HG03575 (cell line): ENCODE results near the gene PEX11A.

Experiments used
- ATAC-seq: cut with Tn5 transposase; IDR thresholded peaks from one replicate; pipeline ENCODE4 v1.9.1; 2021; ENCODE audit not compliant: unreplicated experiment, insufficient number of reproducible peaks, low FRiP score; ENCODE audit errors: extremely low read depth

PEX11A gene

DNA sequence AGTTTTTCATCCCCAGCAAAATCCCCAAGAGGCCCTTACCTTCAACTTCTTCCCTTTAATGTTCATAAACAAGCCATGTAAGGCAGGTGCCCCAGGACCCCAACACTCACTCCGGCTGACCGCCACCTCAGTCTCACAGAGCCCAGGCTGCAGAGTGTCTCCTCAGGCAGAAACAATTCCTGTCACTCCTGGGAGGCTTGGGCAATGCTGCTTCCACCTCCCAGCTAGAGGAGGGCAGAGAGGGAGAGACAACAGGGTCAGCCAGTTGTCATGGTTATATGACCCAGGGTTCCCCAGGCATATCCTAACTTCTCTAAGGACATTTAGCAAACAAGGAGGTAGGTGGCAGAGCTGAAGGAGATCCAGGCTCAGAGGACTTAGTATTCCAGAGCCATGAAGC, 11.3 kb downstream of the PEX11A start, which contains the start of gene PLIN1:
TSS of gene PLIN1 (minus strand) at position 156 of the 400 bp plus-strand sequence. CDS start 1,878 bp downstream, outside the sequence.
- ATAC-seq, result no peak

DNA sequence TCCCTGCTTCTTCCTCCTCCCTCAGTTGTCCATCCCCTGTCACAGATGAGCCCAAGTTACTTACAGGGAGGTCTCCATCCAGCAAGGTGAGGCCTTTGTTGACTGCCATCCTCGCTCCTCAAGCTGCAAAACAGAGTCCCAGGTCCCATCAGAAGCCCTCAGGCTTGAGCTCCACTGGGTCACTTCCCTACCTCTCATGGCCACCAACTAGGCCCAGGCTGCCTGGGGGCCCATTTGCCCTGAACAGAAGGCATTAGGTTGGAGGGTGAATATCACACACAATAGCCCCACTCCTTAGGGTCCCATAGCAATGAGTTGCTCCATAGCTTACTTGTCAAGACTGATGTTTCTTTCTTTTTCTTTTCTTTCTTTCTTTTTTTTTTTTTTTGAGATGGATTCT, 13.2 kb downstream of the PEX11A start:
- no peak for ATAC-seq

DNA sequence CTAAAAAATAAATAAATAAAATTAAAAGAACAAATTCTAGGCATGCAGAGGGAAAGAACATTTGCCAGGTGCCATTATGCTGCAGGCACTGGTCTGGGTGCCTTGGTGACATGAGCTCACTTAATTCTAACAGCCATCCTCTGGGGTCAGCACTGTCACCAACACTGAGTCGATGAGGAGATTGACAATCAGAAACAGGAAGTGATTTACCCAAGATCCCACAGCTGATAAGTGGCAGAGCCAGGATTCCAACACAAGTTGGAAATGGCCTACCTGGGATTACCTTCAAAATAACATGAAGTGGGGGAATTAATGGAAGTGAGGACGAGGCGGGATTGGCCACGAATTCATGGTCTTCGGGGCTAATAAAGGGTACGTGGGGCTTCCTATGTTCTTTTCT, 14.9 kb downstream of the PEX11A start:
- no peak for ATAC-seq

DNA sequence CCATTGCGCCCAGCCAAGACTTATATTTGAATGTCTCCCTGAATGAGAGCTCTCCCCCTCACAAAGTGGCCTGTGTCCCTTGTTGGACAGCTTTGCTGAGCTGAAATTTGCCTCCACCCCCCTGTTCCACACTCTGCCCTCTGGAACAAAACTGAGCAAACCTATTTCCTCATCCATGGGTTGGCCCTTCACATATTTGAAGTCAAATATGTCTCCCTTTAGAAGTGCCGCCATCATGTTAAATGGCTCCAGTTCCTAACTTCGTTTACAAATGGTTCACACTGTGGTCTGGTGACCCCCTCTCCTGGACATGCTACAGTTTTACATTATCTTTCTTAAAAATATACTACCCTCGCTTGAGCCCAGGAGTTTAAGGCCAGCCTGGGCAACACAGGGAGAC, 16.0 kb downstream of the PEX11A start:
- ATAC-seq, result no peak

DNA sequence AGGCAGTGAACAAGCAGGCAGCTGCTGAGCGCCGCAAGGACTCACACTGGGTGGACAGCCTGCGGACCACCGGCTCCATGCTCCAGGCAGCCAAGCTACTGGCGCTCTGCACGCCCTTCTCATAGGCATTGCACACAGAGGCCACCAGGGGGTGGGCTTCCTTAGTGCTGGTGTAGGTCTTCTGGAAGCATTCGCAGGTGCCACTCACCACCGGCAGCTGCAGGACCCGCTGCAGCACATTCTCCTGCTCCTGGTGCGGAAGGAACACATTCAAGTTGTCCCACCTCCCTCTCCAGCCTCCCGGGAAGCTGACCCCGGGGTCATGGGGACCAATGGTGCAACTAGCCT, 17.4 kb downstream of the PEX11A start:
- no peak for ATAC-seq

DNA sequence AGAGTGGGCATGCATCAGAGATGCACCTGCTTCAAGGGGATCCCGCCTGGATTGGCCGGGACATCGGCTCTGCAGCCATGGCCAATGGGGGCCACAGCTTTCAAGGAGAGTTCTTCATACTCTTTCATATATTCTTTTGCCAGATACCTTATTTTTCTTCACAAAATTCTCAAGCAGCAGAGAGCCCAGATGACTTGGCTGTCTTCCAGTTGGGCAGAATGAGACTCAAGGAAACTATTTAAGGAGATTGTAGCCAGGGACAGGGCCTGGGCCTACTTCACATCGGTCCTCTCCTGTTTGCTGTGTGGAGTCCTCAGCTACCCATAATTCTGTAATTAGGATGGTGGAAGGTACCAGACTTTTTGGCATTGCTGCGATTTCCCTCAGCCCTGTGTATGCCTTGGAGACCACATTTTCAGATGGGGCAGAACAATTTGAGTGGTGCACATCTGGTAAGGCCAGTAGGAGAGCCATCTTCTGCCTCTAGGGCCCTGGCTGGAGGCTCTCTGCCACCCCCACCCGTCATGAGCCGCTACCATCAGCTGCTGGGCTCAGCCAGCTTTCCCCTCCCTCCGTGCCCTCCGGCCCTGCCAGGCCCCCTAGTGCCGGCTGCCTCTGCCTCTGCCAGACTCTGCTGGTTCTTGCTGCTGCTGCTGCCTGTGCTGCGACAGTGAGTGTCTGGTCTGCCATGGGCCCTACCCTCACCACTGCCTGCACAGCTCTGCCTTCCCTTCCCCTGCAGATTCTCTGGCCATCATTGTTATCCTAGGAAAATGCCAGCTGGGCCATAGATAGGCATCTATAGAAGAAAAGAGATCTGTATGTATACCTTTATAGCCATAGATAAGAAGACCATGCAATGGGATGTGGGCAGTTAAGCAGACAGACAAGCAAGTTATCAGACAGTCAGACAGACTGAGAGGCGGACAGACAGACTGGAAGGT, 18.1 kb downstream of the PEX11A start:
- ATAC-seq, result no peak

DNA sequence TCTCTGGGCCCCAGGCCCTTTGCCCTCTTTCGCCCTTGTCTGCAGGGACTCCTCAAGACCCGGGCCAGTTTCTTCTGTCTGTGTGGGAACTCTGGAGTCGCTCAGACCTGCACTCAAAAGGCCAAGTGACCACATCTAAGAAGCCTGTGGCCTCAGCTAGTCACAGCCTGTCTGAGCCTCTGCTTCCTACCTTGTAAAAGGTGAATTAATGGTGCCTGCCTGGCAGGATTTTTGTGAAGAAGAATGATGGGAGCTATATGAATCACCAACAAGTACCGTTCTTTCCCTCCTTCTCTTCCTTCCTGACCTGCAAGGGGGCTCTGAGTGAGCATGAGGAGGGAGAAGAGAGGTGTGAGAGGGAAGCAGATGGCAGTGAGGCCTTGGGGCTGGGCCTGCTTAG, 18.9 kb downstream of the PEX11A start:
- ATAC-seq, result no peak

DNA sequence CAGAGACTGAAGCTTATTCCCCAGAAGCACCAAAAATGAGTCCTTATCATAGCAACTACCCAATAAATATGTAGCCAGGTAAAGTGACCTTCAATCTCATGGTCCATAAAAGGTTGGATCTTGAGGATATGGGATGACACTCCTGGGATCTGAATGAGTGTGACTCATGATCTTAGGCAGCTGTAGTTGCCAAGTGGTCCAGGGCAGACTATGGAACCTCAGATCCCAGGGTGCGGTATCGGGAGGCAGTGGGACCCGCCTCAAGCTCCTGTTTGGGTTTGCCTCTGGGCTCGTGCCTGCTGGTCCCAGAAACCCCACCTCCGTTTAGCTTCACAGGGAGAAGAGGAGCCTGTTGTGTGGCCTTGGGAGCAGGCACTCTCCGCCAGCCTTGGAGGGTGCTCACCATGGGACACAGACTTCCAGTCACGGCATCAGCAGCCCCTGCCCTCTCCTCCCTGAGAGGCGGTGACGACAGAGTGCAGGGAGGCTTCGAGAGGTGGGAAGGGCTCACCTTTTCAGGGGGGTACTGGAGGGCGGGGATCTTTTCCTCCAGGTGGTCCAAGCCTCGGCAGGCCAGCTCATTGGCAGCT, 19.5 kb downstream of the PEX11A start:
- no peak for ATAC-seq

DNA sequence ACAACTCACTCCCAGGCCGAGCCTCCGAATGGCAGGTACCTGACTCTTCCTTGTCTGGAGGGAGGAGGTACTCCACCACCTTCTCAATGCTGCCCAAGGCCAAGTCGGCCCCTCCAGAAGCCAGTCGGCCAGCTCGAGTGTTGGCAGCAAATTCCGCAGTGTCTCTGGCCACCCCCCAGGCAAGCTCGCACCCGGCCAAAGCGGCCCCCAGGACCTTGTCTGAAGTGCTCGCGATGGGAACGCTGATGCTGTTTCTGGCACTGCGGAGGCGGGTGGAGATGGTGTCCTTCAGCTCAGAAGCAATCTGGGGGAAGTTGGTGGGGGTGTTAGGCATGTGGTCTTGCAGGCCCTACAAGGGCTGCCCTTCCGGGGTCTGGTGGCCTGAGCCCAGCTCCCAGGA, 20.6 kb downstream of the PEX11A start:
- no peak for ATAC-seq

DNA sequence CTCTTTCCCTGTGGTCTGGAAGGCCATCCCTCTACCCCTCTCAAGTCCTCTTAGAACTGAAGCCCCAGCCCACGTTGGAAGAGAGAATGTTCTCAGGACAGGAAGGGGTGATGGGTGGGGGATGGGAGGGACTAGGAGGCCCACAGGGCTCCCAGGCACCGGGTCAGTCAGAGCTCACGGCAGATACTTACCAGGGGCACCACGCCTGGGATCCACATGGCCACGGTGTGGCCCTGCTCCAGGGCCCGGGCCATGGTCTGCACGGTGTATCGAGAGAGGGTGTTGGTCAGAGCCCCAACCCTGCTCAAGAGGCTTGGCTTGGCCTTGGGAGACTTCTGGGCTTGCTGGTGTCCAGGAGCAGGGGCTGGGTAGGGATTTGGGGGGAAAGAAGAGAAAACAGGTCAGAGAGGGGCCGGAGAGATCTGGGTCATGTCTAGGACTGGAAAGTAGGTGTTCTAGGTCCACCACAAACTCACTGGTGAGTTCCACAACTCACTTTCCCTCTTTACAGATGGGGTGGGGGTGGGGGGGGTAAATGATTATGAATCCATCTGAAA, 21.2 kb downstream of the PEX11A start:
- no peak for ATAC-seq

DNA sequence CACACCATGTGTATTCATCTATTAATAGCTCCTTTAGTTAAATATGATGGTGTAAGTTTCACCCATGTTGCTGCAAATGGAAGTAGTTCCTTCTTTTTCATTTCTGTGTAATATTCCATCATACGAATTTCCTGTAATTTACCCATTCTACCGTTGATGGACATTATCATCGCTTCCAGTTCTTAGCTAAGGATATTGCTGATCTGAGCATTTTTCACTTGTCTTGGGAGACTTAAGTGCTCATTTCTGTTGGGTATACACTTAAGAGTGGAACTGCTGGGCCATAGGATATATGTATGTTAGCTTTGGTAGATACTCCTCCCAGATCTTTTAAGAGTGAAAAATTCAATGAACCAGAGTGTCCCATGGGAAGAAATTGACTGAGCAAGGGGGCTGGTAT, 22.4 kb downstream of the PEX11A start:
- ATAC-seq, result no peak

DNA sequence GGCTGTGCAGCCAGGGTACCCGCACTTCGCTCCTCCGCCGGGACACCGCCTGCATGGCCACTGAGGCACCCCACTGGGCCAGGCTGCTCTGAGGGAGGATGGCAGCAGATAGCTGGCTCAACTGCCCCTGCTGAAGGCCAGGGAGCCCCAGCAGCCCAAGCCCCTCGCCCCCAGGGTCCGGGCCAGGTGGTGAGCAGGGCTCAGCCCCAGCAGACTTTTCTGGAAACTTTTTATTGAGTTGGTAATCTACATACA, 22.9 kb downstream of the PEX11A start:
- no peak for ATAC-seq

DNA sequence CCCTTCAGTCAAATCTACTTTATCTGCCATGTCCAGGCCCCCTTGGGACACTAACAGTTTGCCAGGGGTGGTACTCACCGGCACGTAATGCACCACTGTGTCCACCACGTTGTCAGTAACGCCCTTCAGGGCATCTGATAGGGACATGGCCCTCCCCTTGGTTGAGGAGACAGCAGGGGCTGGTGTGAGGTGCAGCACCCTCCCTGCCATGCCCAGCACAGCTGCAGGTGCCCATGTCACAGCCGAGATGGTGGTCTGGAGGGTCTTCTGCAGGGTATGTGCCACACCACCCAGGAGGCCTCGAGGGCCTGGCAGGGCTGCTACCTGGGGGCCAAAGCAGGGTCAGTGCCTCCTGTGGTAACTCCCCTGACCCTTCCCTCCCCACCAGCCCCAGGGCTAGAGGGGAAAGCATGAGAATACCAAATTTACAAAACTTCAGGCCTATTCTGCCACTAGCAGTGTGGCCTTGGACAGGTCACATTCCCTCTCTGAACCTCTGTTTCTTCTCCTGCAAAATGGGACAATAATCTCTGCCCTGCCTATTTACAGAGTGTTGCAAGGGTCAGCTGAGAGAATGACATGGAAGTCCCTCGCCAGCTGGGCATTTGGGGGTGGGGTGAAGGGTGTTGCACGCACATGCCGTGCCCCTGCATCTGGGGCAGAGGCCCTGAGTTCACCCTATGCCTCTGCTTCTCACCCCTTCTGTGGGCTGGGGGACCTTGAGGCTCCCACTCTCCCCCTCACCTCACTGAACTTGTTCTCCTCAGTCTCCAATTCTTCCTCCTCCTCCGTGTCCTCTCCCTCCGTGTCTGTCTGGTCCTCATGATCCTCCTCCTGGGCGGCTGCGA, 23.5 kb downstream of the PEX11A start:
- no peak for ATAC-seq

DNA sequence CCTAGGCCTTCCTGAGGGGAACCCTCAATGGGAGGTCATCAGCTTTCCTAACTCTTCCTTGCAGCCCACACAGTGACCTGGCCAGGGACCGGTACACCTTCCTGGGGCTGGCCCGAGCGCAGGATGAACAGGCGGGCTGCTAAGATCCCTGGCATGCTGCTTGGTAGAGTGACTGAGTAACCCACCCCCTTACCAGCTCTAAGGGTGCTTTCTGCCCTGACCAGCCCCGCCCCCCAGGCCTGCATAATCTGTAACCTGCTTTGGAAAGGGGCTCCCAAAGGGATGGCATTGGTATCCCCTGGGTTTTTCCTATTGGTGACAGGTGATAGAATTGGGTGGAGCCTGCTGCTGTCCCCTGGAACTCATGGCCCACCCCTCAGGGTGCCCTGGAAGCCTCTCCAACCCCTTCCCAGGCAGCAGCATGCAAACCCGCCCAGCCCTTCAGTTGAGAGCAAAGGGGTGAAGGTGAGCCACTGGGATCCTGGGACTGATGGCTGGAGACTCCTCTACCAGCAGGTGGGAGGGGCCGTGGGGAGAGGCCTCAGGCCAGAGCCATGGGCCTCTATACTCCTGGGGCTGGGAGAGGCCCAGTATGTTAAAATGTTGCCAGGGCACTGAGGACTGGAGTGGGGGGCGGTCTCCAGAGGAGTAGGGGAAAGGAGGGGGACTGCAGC, 24.2 kb downstream of the PEX11A start:
- no peak for ATAC-seq

DNA sequence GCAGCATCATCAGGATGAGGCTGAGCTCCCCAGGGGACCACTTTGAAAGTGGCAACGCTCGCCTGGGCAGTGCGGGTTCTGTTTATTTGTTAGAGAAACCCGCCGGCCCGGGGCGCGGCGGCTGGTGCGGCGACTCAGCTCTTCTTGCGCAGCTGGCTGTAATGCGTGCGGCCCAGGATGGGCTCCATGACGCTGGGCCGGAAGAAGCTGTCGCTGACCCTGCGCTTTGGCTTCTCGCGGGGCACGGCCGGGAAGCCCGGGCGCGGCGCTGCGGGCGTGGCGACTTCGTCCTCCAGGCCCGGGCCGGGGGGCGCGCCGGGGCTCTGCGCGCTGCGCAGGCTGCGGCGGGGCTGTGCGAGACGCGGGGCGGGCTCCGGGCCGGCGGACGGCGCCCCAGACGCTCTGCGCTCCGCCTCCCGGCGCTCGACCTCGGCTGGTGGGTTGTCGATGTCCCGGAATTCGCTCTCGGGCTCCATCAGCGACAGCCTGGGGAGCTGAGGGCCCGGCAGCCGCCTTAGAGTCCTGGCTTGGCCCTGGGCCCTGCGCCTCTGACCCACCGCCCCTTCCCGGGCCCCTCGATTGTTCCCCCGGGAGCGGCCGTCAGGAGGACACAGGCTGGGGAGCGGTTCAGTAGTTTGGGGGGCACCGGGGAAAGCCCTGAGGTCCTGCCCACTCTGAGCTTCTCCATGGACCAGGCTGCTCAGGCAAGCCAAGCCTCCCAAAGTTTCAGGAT, 24.9 kb downstream of the PEX11A start:
- no peak for ATAC-seq

DNA sequence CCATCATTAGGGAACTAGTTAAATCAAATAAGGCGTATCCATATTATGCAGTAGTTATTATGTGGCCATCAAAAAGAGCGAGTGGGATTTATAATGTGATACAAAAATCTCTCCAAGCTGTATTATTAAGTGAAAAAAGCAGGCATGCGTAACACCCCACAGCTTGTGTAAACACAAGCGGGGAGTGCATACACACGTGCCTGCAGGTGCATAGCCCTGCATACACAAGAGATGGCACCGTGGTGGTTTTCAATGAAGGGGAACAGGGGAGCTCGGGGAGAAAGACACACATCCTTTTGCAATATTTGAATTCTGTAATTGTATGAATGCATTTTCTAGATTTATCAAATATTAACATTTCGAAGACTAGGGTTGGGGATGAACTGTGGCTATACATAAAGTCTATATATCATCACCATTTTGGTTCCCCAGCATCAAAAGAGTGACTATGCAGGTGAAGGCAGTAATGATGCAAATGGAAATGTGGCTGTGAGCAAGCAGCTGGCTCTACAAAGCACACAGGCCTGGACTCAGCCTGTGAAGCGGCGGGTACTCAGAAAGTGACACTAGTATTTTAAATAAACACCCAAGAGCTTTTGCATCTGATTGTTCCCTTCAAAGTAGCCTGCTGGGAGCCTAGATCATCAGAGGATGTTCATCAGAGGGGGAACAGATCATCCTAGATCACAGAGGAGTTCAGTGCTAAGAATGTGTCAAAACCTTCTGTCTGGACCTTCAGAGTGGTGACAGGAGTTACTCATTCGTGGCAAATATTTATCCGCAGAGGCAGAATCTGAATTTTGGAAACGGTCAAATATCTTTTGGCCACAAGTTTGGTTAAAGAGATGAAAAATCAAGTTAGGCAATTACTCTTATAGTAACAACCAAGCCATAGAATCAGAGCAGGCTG, 25.9 kb downstream of the PEX11A start:
- no peak for ATAC-seq

DNA sequence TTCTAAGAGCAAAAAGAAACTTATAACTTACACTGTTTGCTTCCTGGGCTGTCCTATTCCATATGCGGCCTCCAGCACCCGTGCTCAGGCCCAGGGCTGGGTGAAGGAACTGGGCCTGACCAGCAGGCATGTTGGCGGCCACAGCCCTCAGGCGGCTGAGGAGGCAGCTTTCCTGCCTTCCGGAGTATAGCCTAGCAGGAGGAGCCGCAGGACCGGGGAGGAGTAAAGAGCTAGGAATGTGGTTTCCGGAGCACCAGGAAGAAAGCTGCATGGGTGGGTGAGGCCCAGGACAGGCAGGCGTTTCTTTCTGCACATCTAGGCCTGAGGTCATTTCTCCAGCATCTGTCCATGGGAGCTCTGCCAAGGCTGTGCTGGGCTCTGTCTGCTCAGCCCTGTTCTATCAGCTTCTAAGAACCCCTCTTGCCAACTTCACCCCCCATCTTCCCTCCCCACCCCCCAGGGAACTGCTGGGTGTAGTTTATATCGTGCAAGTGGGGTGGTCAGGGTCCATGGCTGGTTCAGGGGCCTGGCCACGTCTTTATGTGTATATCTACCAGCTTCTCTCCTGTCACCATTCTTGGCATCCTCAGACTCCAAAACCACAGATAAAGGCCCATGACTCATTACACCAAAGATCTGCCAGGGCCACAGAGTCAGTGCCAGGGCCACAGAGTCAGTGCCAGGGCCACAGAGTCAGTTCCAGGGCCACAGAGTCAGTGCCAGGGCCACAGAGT, 27.5 kb downstream of the PEX11A start:
- ATAC-seq, result no peak
